Sigmoid colon (tissue), 4 donors: ENCODE results near the gene EIF4A2.

Experiments
- EP300 ChIP-seq, 4 donors: sonication (generic); formaldehyde crosslinking; IDR thresholded peaks; one replicate each; pipeline ENCODE4 v1.6.1; 2017; ENCODE audit warnings: antibody characterized with exemption in 4 of 4
- POLR2A ChIP-seq, 2 donors: fragments of 450-650 bp; IDR thresholded peaks; one replicate each; pipeline ENCODE4 v1.6.1; 2016; ENCODE audit warnings: antibody characterized with exemption in 2 of 2, mild to moderate bottlenecking in 2 of 2, moderate library complexity in 2 of 2
- POLR2AphosphoS5 ChIP-seq, 4 donors: sonication (generic); formaldehyde crosslinking; IDR thresholded peaks; one replicate each; pipeline ENCODE4 v1.6.1; 2017; ENCODE audit warnings: antibody characterized with exemption in 4 of 4
- TF ChIP-seq, protein P1 (sequence below), 4 experiments: fragments of 450-650 bp in 3 of 4; fragments of 200-600 bp in 1 of 4; IDR thresholded peaks; one replicate each; pipeline ENCODE4 v1.5.1; 2016 to 2019; ENCODE audit warnings: antibody characterized with exemption in 4 of 4, mild to moderate bottlenecking in 3 of 4, moderate library complexity in 2 of 4

DNA sequence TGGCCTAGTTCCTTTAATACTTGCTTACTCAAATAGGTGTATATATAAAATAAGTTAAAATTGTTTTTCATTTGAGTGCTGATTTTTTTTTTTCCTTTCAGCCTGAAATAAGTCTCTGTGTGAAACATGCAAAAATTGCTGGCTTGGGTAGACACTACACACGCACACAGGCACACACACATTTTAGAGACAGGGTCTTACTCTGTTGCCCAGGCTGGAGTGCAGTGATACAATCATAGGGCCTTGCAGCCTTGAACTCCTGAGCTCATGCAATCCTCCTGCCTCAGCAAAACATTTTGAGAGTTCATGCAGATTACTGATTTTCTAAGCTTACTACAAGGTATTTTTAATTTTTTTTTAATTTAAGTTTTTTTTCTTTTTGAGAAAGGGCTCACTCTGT lies 35.6 kb downstream of the EIF4A2 start:
- no peak for TF ChIP-seq POLR2AphosphoS5 (IDR thresholded peaks at IDR 0.05)
- no peak for TF ChIP-seq POLR2A (IDR thresholded peaks at IDR 0.05)
- TF ChIP-seq, protein P1, sequence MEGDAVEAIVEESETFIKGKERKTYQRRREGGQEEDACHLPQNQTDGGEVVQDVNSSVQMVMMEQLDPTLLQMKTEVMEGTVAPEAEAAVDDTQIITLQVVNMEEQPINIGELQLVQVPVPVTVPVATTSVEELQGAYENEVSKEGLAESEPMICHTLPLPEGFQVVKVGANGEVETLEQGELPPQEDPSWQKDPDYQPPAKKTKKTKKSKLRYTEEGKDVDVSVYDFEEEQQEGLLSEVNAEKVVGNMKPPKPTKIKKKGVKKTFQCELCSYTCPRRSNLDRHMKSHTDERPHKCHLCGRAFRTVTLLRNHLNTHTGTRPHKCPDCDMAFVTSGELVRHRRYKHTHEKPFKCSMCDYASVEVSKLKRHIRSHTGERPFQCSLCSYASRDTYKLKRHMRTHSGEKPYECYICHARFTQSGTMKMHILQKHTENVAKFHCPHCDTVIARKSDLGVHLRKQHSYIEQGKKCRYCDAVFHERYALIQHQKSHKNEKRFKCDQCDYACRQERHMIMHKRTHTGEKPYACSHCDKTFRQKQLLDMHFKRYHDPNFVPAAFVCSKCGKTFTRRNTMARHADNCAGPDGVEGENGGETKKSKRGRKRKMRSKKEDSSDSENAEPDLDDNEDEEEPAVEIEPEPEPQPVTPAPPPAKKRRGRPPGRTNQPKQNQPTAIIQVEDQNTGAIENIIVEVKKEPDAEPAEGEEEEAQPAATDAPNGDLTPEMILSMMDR (IDR thresholded peaks at IDR 0.05) = no peak
- no peak for TF ChIP-seq EP300 (IDR thresholded peaks at IDR 0.05)
